HepG2 (cell line): ENCODE results near the gene ABCB6. TPM values are rescaled to one million over a fixed set of nuclear protein-coding genes. Genes with fewer than 3 reads are reported as not detected.

Source experiments
- ATAC-seq: fragments of 200-7000 bp; cut with Tn5 transposase; 3 replicates; pipeline ENCODE4 v1.9.1; 2020; ENCODE audit warnings: mild to moderate bottlenecking, moderate library complexity
- BruUV-seq: library from RNA; stranded (reverse); fragments of 400-500 nt; replicated peaks from 2 replicates; lab custom pipeline; 2021; lab: Mats Ljungman, UMichigan
- CTCF ChIA-PET: fragments of 300-600 bp; formaldehyde crosslinking; extraction: SDS; loops from one replicate; lab custom pipeline; 2021; ENCODE audit warnings: low total read pairs, inconsistent platforms, low intra/inter-chr PET ratio; lab: Yijun Ruan, JAX
- POLR2A ChIA-PET: fragments of 350-600 bp; sonication (Branson Sonifier 250); formaldehyde crosslinking; loops from one replicate; lab custom pipeline; 2020; ENCODE audit warnings: antibody characterized with exemption, inconsistent platforms; lab: Yijun Ruan, JAX
- DNase-seq: peaks from one replicate; pipeline ENCODE4 v3.0.0-alpha.2; 2015; ENCODE audit warnings: low spot score
- FAIRE-seq: peaks from 3 replicates; lab custom pipeline; 2011; peaks lifted over from hg19 to GRCh38; lab: Jason Lieb, UNC
- H2AFZ ChIP-seq: one replicate; pipeline ENCODE4 v1.6.1; 2011; ENCODE audit warnings: low read length, inconsistent platforms
- H3K27ac ChIP-seq: fragments of 300-600 bp; 3 replicates; pipeline ENCODE4 v1.8.0; 2011; ENCODE audit warnings: mixed run types, mild to moderate bottlenecking, mixed read lengths, low read length, inconsistent platforms; ENCODE audit not compliant: insufficient read depth; ENCODE audit errors: extremely low read length
- H3K27me3 ChIP-seq, 2 experiments: fragments of 200-600 bp in 1 of 2; 2 replicates in 1 of 2; 3 replicates in 1 of 2; pipeline versions ENCODE4 v1.6.0 to v1.8.0; 2011; ENCODE audit warnings: low read length in 2 of 2, mild to moderate bottlenecking in 2 of 2, moderate library complexity in 2 of 2, inconsistent platforms in 1 of 2; ENCODE audit not compliant: insufficient read depth in 2 of 2, control insufficient read depth in 1 of 2
- H3K36me3 ChIP-seq, 2 experiments: fragments of 200-600 bp in 1 of 2; replicated peaks in 1 of 2; 2 replicates in 1 of 2; 3 replicates in 1 of 2; pipeline versions ENCODE4 v1.5.1 to v1.8.0; 2011; ENCODE audit warnings: low read length in 2 of 2, inconsistent platforms in 1 of 2; ENCODE audit not compliant: insufficient read depth in 2 of 2, control insufficient read depth in 1 of 2
- H3K4me1 ChIP-seq: 2 replicates; pipeline ENCODE4 v1.5.1; 2012; ENCODE audit warnings: low read length, inconsistent platforms; ENCODE audit not compliant: insufficient read depth
- H3K4me2 ChIP-seq: 2 replicates; pipeline ENCODE4 v1.6.0; 2011; ENCODE audit warnings: low read depth, low read length, inconsistent platforms
- H3K4me3 ChIP-seq, 3 experiments: fragments of 200-600 bp in 1 of 3; sonication (generic), shearing (Covaris generic) in 1 of 3; replicated peaks in 1 of 3; 2 replicates each; pipeline ENCODE4 v1.5.1; 2011 to 2016; ENCODE audit warnings: low read length in 3 of 3, inconsistent platforms in 2 of 3, low read depth in 2 of 3, mild to moderate bottlenecking in 2 of 3, control low read depth in 1 of 3, mixed read lengths in 1 of 3; ENCODE audit not compliant: insufficient read depth in 1 of 3
- H3K79me2 ChIP-seq: one replicate; pipeline ENCODE4 v1.6.1; 2011; ENCODE audit warnings: low read length, inconsistent platforms; ENCODE audit not compliant: insufficient read depth
- H3K9ac ChIP-seq: 2 replicates; pipeline ENCODE4 v1.6.0; 2011; ENCODE audit warnings: mild to moderate bottlenecking, low read depth, low read length, inconsistent platforms; ENCODE audit not compliant: insufficient read depth
- H3K9me3 ChIP-seq: 2 replicates; pipeline ENCODE4 v1.5.1; 2012; ENCODE audit warnings: mild to moderate bottlenecking, low read length
- H4K20me1 ChIP-seq: 2 replicates; pipeline ENCODE4 v1.6.0; 2011; ENCODE audit warnings: inconsistent platforms, mild to moderate bottlenecking, low read length, moderate library complexity; ENCODE audit not compliant: insufficient read depth
- GTF3A ChIP-seq: sonication (generic); formaldehyde crosslinking; conservative IDR thresholded peaks from 2 replicates; pipeline ENCODE4 v1.4.0; 2020; ENCODE audit warnings: mild to moderate bottlenecking, missing genetic modification reagents
- HNF4G ChIP-seq, 2 experiments: sonication (generic) in 1 of 2; formaldehyde crosslinking in 1 of 2; IDR thresholded peaks; 2 replicates each; pipeline versions ENCODE4 v1.4.0 to v1.6.1; 2011 to 2020; ENCODE audit warnings: borderline replicate concordance in 2 of 2, low read depth in 2 of 2, mild to moderate bottlenecking in 2 of 2, low read length in 1 of 2, missing genetic modification reagents in 1 of 2, moderate library complexity in 1 of 2
- JDP2 ChIP-seq: sonication (generic); formaldehyde crosslinking; IDR thresholded peaks from 2 replicates; pipeline ENCODE4 v1.8.1; 2022; ENCODE audit warnings: missing genetic modification reagents, borderline replicate concordance
- PAWR ChIP-seq: sonication (generic); formaldehyde crosslinking; IDR thresholded peaks from 2 replicates; pipeline ENCODE4 v1.4.0; 2020; ENCODE audit warnings: missing genetic modification reagents, mild to moderate bottlenecking, borderline replicate concordance
- SSRP1 ChIP-seq: IDR thresholded peaks from 2 replicates; pipeline ENCODE4 v1.6.1; 2016; ENCODE audit warnings: control low read depth
- TRAFD1 ChIP-seq: sonication (generic); formaldehyde crosslinking; IDR thresholded peaks from 2 replicates; pipeline ENCODE4 v1.5.1; 2020; ENCODE audit warnings: missing genetic modification reagents, mild to moderate bottlenecking, borderline replicate concordance
- TRIM24 ChIP-seq: sonication (generic); formaldehyde crosslinking; IDR thresholded peaks from 2 replicates; pipeline ENCODE4 v1.8.0; 2022; ENCODE audit warnings: mild to moderate bottlenecking, missing genetic modification reagents
- ZBTB42 ChIP-seq: sonication (generic); formaldehyde crosslinking; IDR thresholded peaks from 2 replicates; pipeline ENCODE4 v1.5.0; 2020; ENCODE audit warnings: mild to moderate bottlenecking, missing genetic modification reagents
- ZNF225 ChIP-seq: sonication (generic); formaldehyde crosslinking; IDR thresholded peaks from 2 replicates; pipeline ENCODE4 v1.4.0; 2020; ENCODE audit warnings: mild to moderate bottlenecking, missing genetic modification reagents
- ZNF30 ChIP-seq: sonication (generic); formaldehyde crosslinking; IDR thresholded peaks from 2 replicates; pipeline ENCODE4 v1.5.0; 2020; ENCODE audit warnings: mild to moderate bottlenecking, missing genetic modification reagents
- ZNF580 ChIP-seq: IDR thresholded peaks from 2 replicates; pipeline ENCODE4 v1.6.1; 2016; ENCODE audit warnings: low read depth, borderline replicate concordance
- ZNF629 ChIP-seq: sonication (generic); formaldehyde crosslinking; conservative IDR thresholded peaks from 2 replicates; pipeline ENCODE4 v1.5.0; 2020; ENCODE audit warnings: missing genetic modification reagents
- ZNF670 ChIP-seq: sonication (generic); formaldehyde crosslinking; IDR thresholded peaks from 2 replicates; pipeline ENCODE4 v1.8.0; 2022; ENCODE audit warnings: mild to moderate bottlenecking, missing genetic modification reagents, borderline replicate concordance
- ZSCAN9 ChIP-seq: IDR thresholded peaks from 2 replicates; pipeline ENCODE4 v1.6.1; 2016; ENCODE audit warnings: borderline replicate concordance
- WGBS: methylation state at CpG from one replicate; pipeline ENCODE4 v1.1.6; 2017; ENCODE audit warnings: low lambda C conversion rate; 5-methylcytosine and 5-hydroxymethylcytosine counted together
- in situ Hi-C: cut with HindIII; loops from 2 replicates; pipeline ENCODE4 v1.10.0; 2017; ENCODE audit warnings: low pct_unique_long_range_greater_than_20kb; ENCODE audit not compliant: extremely low pct_ligation_motif_present
- intact Hi-C: fragments of 100-400 bp; cut with micrococcal nuclease; formaldehyde crosslinking; loops from one replicate; pipeline ENCODE4 v1.10.0; 2022; ENCODE audit not compliant: unreplicated experiment
- polyA plus RNA-seq, 8 experiments: library from polyadenylated mRNA; depleted of rRNA in 3 of 8; stranded (reverse) in 7 of 8; unstranded in 1 of 8; fragments of >200 nt; fragmentation: Illumina TruSeq in 4 of 8; extraction: Trizol in 4 of 8; gene quantifications; 2 replicates each; pipeline versions ENCODE4 v1.2.1 to v1.2.3, GENCODE V29; 2011 to 2016; ENCODE audit warnings: low read depth in 4 of 8, missing spikeins in 1 of 8, mixed read lengths in 1 of 8; ENCODE audit not compliant: insufficient read depth in 1 of 8
- total RNA-seq, 5 experiments: library from RNA; depleted of rRNA; stranded (reverse); fragments of >200 nt; fragmentation: Illumina TruSeq; extraction: Trizol; gene quantifications; 2 replicates each; pipeline ENCODE4 v1.2.3, GENCODE V29; 2016; ENCODE audit warnings: low read depth in 1 of 5
- TF ChIP-seq, protein P1 (sequence below): sonication (generic); formaldehyde crosslinking; conservative IDR thresholded peaks from 2 replicates; pipeline ENCODE4 v1.4.0; 2020; ENCODE audit warnings: missing genetic modification reagents

ABCB6 gene
- total and polyA plus RNA-seq, 2 of the 13 experiments (the other 11 are each of a cell fraction or from before 2014, with no cell fraction given), result 91.1 to 137 TPM

- no peaks in the 10 kb centered on the region for H4K20me1 ChIP-seq
- H3K36me3 ChIP-seq, result peaks cover 4 to 7% of the 10 kb centered on the region in 2 experiments
- no peak overlapping the region for H3K9ac ChIP-seq
- no peak for ATAC-seq
- H3K79me2 ChIP-seq, result no peaks in the 10 kb centered on the region
- no peak for FAIRE-seq
- H3K27ac ChIP-seq, result no peak overlapping the region
- peaks cover 17% of the 10 kb centered on the region for H3K4me1 ChIP-seq
- ChIA-PET CTCF (no interaction called here), POLR2A (interaction anchor here (1.2 to 10.4 kb wide), 2 partner anchors 8 to 39 kb away, joined by 3 to 227 read pairs; partner anchors contain the start of genes CNPPD1 and ZFAND2B)
- TF ChIP-seq GTF3A (no peak), ZNF30 (no peak), ZBTB42 (no peak), TRAFD1 (CRISPR knock-in tag) (no peak)
- H3K4me2 ChIP-seq, result no peak overlapping the region
- no TSS peak for BruUV-seq
- H3K9me3 ChIP-seq, result no peaks in the 10 kb centered on the region
- WGBS, result 46% methylated on average over 6 of the region's 6 CpGs
- DNase-seq, result no peak
- no peak overlapping the region for H2AFZ ChIP-seq
- intact Hi-C loops (no loop called here), in situ Hi-C loops (no loop called here)
- no peak overlapping the region for H3K4me3 ChIP-seq
- H3K27me3 ChIP-seq, result peaks cover 0 to 2% of the 10 kb centered on the region in 2 experiments; a peak in 1 of 5 replicates
Measured at GRCh38 chr2:219168526-219168925, 50.2 kb downstream of the ABCB6 start.

GRCh38 chr2:219167997-219168396 is 50.8 kb downstream of the ABCB6 start:
- no peak overlapping the region for H3K9ac ChIP-seq
- H3K4me3 ChIP-seq, result no peak overlapping the region
- H3K4me2 ChIP-seq, result no peak overlapping the region
- BruUV-seq, result no TSS peak
- in situ Hi-C loops, result no loop called here
- H3K27me3 ChIP-seq, result peaks cover 0 to 2% of the 10 kb centered on the region in 2 experiments; a peak in 1 of 5 replicates
- DNase-seq, result no peak
- intact Hi-C loops, result no loop called here
- 42% methylated on average over 5 of the region's 5 CpGs for WGBS
- H4K20me1 ChIP-seq, result no peaks in the 10 kb centered on the region
- no peak for FAIRE-seq
- no peak overlapping the region for H2AFZ ChIP-seq
- no peak for ATAC-seq
- H3K4me1 ChIP-seq, result peaks cover 17% of the 10 kb centered on the region
- peaks cover 3% of the 10 kb centered on the region in 2 experiments; a peak in 4 of 5 replicates for H3K36me3 ChIP-seq
- no peaks in the 10 kb centered on the region for H3K79me2 ChIP-seq
- ChIA-PET POLR2A (interaction anchor here (0.8 to 10.4 kb wide), 3 partner anchors 9 to 50 kb away, joined by 3 to 227 read pairs (median 5); partner anchors contain the start of genes CNPPD1 and ZFAND2B), CTCF (no interaction called here)
- H3K27ac ChIP-seq, result no peak overlapping the region
- no peaks in the 10 kb centered on the region for H3K9me3 ChIP-seq
- TF ChIP-seq TRIM24 (CRISPR knock-in tag) (no peak), ZNF225 (CRISPR knock-in tag) (no peak), ZNF670 (CRISPR knock-in tag) (no peak), ZSCAN9 (CRISPR knock-in tag) (no peak), JDP2 (no peak), PAWR (CRISPR knock-in tag) (no peak), SSRP1 (CRISPR knock-in tag) (no peak), ZNF629 (CRISPR knock-in tag) (no peak), ZNF580 (CRISPR knock-in tag) (no peak), HNF4G (IDR thresholded peaks at IDR 0.05; ENCODE audit: borderline replicate concordance, low read depth, low read length) (no peak), HNF4G (CRISPR knock-in tag; IDR thresholded peaks at IDR 0.05; ENCODE audit: borderline replicate concordance, low read depth) (no peak)
- TF ChIP-seq, protein P1, sequence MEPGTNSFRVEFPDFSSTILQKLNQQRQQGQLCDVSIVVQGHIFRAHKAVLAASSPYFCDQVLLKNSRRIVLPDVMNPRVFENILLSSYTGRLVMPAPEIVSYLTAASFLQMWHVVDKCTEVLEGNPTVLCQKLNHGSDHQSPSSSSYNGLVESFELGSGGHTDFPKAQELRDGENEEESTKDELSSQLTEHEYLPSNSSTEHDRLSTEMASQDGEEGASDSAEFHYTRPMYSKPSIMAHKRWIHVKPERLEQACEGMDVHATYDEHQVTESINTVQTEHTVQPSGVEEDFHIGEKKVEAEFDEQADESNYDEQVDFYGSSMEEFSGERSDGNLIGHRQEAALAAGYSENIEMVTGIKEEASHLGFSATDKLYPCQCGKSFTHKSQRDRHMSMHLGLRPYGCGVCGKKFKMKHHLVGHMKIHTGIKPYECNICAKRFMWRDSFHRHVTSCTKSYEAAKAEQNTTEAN (CRISPR knock-in tag), result no peak
